Right hindlimb (tissue), 1 donor: Measurements from ENCODE around the gene JAZF1.

Source experiments
- DNase-seq: peaks from one replicate; pipeline ENCODE4 v3.0.0-alpha.2; 2018

Gene JAZF1

DNA sequence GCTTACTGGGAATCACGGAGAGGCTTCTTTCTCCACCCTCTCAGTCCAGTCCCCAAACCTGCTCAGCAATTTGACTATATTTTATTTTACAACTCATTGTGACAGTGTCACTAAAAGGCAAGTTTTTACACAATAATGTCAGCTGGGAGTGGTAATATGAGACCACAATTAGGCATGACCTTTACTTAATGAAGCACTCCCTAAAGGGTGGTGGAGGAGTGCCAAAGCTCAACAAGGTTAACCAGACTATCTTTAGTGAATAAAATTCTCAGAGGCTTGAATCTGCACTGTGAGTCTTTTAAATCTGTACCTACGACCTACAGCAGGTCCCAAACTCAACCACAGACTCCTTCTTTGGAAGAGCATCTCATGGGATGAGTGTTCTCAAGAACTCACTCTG is 225.0 kb downstream of the JAZF1 start:
- peak; percentile 4 for DNase-seq

DNA sequence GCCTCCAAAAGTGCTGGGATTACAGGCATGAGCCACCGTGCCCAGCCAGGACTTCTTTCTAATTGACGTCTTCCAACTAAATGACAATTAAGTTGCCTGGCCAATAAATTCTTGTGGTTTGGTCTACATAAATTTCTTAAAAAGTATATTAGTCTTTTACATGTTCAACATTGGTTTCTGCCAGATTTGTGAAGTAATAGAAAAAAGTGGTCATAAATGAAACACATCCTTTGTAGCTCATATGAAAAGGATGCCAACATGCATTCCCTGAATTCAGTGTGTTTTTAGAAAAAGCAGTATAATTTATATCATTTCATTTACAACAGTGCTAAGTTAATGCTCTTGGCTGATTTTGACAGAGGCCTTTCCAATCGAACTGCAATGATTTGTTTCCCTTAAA is 225.6 kb downstream of the JAZF1 start:
- peak; percentile 16 for DNase-seq

DNA sequence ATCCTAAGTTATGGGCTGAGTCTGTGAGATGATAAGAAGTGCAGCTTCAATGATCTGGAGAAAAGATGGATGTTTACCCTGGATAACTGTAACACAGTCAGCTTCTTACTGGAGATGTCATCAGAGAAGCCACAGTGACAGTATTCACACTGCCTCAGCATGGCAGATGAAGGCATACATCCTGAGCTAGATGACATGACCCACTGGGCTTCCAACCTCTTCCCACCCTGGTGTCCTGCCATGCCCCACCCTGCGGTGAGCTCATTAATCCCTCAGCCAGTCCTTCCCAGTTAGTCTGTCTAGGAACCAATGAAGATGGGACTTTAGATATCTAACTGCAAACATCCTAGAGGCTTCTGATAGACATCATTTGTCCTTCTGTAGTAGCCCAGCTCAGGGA is 226.8 kb downstream of the JAZF1 start:
- peak; percentile 16 for DNase-seq

DNA sequence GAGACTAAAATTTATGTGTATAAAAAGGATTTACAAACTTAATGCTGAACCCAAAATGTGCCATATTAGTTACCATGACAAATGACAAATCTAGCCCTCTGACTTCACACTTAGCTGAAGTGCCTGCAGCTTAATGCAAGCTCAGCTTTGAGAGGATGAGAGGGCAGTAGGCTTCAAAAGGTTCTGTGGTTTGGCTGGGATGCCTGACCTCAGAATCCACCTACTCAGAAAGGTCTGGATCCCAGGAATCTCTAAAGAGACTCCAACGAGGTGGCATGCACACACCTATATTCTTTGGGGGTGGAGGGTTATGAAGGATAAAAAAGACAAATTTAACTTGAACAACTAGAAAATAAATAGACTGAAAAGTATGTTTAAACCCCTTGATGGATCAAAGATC is 227.2 kb downstream of the JAZF1 start:
- DNase-seq = peak; percentile 7

DNA sequence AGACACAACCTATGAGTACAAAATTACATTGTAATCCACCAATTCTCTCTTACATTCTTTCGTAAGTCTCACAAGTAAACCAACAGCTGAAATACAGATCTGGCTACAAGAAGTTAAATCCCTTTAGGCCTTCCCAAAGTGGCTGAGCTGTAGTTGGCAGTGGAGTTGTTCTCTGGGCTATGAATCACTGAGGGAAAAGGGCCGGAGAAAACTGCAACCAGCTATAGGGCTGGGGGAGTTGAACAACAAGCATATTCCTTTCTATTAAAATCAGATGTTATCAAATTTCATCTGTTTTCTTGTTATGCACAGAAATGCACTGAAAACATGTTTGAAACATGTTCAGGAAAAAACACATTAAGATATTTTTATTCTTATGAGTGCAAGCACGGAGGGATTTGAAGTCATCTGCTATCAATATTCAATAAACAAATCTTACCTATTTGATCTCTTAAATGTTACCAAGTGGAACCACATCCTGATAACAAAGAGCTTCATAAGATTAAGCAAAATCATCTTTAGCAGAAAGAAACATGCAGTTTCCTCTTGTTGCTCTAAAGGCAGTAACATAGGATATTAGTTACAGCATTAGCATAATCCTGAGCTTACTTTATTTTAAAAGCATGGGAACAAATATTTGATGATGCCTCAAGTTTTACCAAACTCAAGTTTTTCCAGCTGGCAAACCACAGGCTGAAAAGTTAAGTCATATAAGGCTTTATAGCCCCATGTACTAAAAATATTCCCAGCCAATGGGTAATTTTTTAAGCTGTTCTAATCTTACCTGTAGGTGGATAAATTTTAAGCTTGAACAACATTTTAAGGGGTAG is 227.9 kb downstream of the JAZF1 start:
- DNase-seq = no peak

DNA sequence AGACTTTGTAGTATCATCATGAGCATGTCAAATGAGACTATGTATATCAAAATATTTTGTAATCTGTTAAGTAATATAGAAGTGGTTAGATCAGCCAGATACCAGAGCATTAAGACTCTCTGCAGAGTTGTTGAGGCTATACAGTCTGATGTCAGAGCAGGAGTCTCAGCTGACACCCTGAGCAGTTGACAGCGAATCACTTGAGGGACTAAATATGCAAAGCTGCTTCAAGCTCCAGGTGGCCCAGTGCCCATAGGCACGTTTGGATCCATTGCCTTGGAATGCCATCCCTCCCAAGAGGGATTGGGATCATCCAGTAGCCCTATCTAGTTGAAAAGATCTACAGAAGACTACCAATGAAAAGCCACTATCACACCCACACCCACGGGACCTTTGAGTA is 230.5 kb downstream of the JAZF1 start:
- no peak for DNase-seq

DNA sequence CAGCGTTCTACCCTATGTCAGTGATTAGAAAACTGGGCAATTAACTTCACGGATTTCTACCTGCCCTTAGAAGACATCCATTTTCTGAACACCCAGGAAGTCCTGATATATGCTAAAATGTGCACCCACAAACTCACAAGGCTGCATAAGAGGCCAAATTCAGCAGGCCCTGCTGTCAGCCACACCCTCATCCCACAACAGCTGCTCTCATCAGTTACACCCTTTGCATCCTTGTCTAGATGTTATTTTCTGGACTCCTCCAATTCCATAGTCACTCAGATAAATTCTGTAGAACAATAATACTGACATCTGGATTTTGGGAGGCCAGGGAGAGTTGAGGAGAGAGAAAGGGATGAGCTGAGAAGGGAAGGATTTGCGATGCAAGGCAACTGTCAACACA is 231.7 kb downstream of the JAZF1 start:
- peak; percentile 52 for DNase-seq

DNA sequence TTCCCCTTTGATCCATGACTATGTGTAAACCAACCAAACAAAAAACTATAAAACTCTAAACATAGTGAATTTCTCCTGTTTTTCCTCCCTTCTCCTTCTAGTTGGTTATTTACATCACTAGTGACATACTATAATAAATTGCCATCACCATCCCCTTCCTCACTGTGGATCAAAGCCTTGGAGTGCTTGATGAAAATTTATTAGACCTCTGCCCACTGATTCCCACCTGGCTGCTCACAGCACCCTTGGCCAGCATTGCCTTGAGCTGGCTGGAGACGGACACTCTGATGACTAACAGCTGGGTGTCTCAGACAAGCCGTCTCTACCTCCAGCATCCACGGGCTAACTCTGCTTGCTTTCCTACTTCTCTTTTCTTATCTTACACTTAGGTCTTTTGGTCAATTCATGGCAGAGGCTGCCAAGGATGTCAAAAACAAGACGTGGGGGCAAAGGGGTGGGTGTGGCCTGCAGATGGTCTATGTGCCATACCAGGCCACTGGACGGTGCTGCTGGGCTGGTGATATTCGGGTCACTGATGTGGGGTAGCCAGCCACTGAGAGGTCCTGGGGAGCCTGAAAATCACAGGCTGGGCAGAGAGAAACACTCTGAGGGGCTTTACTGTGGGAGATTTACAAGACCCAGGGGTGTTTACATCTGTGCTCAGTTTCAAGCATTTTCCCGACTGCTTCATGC is 232.9 kb downstream of the JAZF1 start:
- DNase-seq = no peak

DNA sequence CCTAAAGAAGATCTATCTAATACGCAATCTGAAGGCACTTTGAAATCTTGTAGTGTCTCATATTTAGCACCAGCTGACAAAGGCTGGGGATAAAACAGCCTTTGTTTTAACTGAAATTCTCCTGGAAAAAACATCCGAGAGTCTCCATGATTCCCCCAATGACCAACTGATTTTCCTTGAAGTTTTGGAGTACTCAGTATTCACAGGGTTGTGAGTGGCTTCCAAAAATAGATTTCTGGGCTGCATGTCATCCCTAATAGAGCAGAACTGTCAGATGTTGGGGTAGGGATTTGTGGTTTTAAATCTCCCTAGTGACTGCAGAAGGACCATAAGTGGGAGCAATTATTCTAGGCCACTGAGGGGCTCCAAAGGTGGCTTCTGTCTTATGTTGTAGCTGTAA is 234.2 kb downstream of the JAZF1 start:
- no peak for DNase-seq

DNA sequence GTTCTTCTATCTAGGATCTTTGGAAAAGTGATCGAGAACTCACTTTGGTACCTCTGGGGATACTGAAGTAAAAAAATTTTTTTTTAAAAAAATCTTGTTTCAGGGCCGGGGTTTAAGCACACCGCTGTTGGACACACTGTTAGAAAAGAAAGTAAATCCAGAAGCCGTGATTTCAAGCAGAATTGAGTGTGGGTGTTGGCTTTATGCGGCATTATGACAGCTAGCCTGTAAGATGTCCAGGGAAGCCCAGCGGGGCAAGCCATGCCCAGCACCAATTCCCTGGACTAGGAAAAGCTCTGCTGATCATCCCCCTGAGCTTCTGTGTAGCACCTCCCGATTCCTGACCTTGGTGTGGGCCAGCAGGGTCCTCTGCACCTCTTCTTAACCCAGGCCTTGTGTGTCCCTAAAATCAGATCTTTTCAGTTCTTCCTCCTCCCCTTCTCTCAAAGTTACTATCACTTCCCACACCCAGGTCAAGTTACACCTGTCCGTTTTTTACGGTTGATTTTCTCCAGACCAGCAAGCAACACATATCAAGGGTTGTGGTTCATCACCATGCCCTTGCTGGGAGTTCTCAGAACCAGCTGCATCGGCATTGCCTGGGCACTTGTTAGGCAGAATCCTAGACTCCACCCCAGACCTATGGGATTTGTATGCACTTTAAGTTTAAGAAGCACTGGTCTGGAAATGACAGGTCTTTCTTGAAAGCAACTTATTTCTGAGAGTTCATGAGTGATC is 235.4 kb downstream of the JAZF1 start:
- no peak for DNase-seq

DNA sequence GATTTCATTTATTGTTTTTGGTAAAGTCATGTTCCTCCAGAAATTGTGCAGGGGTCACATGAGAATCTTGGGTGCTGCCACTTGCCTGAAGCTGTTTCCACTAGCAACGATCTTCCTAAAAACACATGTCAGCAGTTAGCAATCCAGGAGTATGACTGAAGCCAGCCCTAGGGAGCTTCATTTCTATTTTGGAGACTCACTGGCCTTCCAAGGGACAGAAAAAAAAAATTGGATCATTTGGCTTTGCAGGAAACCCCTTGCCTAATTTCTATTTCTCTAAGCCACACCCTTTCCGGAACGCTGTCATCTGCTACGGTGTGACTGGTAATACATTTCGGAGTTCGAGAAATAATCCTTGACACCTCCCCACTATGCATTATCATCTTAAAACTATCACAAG is 236.0 kb downstream of the JAZF1 start:
- no peak for DNase-seq

DNA sequence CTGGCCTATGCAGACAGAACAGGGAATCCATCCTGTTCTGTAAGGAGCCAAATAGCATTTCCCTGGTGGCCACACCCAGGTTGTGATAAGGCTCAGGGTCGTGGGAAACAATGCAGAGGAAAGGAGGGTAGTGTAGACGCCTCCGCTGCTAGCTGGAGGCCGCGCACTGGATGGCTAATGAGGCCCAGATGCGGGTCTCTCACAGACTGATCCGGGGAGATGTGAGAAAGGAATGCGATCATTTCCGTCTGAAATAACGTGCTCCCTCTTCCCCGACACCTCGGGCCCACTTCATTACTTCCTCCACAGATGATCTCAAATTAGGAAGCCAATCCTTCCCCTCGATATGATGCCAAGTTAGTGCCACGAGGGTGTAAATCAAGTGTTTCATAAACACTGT is 237.4 kb downstream of the JAZF1 start:
- no peak for DNase-seq

DNA sequence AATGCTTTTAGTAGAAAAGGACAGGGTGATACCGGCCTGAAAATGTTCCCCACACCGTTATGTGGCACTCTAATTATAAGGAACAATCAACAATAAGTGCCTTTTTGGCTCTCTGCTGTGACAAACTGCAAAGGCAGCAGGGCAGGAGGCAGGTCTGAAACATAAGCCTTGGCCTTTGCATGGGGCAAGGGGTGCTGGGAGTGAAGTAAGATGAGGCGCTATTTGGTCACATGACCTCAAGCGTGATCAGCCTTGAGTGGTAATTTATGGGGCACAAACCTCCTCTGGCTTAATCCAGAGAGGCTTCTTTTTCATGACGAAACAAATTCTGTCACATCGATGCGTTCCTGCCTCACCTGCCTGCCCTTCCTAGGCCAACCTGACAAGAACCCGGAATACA is 237.9 kb downstream of the JAZF1 start:
- DNase-seq = no peak

DNA sequence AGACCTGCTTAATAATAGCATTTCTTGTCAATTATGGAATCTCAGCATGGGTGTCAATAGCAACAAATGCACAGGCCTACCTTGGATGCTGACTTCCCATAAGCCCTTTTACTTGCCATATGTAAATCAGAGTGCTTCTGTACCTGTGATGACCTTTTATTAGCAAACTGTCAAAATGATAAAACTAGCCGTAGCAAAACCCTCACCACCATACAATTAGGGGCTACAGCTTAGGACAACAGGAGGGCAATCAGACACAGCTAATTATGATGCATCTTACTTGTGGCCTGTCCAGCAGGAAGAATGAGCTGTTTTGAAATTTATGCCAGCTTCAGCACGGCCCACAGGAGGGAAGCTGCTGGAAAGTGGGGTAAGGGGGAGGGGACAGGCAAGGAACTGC is 239.1 kb downstream of the JAZF1 start:
- no peak for DNase-seq

DNA sequence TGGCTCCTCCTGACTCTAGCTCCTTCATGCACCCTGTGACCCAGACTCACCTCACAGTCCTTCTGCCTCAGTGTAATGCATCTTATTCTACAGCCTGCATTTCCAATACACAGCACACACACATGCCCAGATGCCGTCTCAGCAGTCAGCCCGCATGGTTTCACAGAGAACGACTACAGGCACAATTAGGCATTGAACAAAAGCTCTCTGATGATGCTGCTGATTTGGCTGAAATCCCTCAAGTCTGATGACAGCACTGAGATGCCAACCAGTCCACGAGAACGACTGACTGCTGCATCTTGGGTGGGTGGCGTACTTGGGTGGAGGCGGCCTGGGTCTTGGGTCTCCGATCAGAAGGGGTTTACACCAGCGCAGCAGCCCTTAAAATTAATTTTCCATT is 240.3 kb downstream of the JAZF1 start:
- no peak for DNase-seq

DNA sequence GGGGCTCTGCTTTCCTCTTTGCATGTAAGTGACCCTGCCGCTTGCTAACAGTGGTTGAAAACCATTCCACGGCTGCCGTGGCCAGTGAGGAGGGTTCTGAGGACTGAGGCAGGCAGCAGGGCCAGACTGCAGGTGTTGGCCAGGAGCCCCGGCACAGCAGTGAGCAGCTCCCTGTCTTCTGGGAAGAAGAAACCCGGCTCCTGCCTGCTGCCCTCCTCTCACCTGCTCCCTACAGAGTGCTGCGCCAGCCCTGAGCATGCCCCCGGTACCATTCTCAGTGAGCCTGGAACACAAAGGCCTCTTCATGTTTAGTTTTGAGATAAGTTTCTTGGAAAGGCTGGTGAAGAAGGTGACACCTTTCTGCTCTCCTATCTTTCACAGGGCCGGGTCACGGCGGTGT is 240.7 kb downstream of the JAZF1 start:
- no peak for DNase-seq

DNA sequence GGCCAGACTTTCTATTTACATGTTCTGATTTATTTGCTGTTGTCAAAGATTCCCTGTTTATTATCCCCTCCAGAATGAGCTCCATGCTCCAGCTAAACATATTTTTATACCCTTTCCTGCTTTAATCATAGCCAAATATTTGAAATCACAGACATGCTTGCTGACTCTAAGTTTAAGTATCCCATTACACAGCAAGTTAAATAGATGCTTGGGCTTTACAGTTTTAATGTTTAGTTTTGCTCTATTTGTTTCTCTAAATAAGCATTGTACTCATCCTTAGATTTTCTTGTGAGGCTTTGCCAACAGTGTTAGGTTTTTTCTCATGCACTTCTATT is 243.9 kb downstream of the JAZF1 start:
- no peak for DNase-seq

DNA sequence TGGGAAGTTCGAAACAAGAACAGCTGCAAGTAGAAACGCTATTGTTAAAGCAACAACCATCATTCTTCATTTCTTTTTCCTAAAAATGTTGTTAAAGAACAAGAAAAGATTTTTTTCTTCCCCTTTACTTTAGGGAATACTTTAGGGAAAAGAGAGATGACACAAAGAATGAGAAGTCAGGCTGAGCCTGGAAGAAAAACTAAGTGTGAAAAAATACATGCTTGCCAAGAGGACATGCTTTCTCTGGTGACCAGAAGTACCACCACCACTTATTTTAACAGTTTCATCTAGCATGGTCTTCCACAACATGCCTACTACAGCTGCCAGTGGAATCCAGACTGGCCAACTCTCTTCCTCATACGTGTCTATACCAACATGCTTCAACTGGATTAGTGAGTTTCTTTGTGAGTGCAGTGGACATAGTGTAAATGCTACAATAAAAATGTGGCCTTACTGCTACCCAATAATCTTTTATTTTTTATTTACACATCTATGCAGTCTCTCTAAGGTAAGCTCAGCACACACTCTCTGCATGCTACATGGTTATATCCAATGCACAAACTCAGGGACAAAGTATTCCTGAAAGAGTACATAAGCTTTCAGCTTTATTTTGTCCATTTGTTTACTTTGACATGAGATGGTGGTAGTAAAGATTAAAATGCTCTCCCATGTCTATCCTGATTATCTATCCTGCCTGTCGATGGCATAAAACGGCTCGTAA is 244.4 kb downstream of the JAZF1 start:
- no peak for DNase-seq

DNA sequence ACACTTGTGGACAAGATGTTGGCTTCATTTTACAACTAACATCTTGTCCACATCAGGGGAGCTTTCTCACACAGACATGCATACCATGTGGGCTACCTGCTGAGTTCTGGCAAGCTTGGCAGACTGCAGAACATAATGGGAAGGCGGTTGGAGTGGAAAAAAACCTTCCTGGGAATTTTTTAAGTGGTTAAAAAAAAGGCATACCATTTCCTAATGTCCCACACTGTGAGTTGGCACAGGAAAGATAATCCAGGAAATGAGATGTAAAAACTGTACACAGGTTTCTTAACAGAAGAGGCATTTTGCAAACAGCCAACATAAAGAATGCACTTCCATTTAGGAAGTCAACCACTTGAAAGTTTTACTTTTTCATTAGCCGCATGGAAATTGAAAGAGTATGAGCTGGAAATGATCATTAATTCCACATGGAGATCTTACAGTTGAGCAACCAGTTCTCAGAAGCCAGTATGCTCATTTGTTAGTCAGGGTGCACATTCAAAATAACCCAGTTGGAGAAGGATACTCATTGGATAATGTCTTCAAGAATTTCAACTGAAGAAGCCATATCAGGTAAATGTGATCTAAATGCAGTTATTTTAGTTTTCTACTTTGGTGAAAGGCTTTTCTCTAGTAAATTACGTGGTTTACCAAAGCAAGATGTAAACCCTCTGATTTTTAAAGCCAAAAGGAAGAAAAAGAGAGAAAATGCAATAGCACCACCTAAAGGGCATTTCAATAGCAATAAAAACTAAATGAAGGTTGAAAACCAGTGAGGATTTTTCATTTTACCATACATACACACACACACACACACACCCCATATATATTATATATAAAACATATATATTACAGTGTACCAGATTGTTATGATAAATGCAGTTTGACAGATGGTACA is 246.7 kb downstream of the JAZF1 start:
- DNase-seq = no peak

DNA sequence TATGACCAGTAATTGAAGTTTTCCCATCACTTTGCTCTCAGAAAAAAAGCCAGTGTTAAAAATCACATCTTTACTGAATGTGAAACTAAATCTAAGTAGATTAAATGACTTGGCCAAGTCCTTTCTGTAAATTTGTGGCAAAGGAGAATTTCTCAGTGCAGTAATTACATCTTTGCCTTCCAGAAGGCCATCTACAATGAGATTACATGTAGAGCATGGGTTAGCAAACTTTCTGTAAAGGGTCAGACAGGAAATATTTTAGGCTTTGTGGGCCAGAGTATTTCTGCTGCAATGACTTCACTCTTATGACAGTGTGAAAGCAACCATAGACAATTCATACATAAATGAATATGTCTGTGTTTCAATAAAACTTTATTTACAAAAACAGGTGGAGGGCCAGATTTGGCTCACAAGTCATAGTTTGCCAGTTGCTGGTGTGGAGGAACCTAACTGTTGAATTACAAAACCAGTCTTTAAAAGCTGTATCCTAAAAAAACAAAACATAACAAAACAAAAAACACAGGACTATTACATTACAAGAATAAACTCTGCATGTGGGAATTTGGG is 249.6 kb downstream of the JAZF1 start:
- DNase-seq = no peak

DNA sequence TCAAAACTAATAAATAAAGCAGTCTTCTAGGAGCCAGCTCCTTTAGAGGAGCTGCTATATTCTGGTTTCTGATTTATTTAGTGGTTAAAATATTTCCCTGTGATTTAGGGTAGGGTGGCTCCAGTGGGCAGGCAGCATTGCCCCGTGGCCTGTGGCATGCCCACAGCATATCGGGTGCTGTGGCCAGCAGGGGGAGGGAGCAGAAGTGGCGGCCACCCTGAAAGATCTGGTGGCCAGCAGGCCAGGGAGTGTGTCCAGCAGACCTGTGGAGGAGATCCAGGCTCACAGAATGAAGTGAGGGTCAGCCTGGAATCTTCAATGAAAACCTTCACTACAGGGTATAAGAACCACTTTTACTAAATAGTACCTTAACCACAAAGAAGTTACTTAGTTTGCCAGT is 251.5 kb downstream of the JAZF1 start:
- no peak for DNase-seq

DNA sequence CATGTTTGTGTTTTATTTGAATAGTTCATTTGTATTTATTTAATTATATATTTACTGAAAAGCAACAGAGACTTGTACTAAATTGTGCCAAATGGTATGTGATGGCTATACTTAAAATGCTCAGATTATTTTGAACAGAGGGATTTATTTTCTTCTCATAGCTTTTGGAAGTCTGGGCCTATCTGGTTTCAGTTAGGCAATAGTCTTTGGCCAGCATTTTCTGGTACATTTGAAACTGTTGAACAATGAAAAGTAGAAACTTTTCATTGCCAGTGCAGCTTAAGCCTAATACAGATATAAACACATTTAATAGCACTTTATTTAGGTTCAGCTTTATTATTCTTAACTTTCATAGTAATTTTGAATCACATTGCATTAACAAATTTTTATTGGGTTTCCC is 252.6 kb downstream of the JAZF1 start:
- no peak for DNase-seq
